Measurements from ENCODE around the gene IL19.

- TF ChIP-seq EP300 (IDR thresholded peaks at IDR 0.05; ENCODE audit: low read depth in 2 of 2, low read length in 2 of 2) (no peak), EP300 (CRISPR knock-in tag; IDR thresholded peaks at IDR 0.05; ENCODE audit: borderline replicate concordance) (no peak), ZNF740 (CRISPR knock-in tag; IDR thresholded peaks at IDR 0.05) (no peak)
Measured at GRCh38 chr1:206725109-206725963, 45.2 kb upstream of the IL19 start.
